Measurements from ENCODE around the gene TMEM129.

TMEM129 gene

GRCh38 chr4:1721003-1721665 lies at the start of gene TMEM129, which contains the start of gene TACC3:
TSS of gene TMEM129 (minus strand) at chr4:1721323. CDS start at chr4:1720837, 486 bp downstream.
TSS of gene TACC3 (plus strand) at chr4:1721521. CDS start at chr4:1723422, 1,901 bp downstream.
- DNase-seq (ENCODE audit: extremely low read depth, low read depth) = peak; percentile 71

GRCh38 chr4:1770791-1771231 lies 49.7 kb upstream of the TMEM129 start:
- DNase-seq (ENCODE audit: extremely low read depth, low read depth) = no peak
- no peak for TF ChIP-seq CTCF (IDR thresholded peaks at IDR 0.05; ENCODE audit: low read depth, low read length, missing control alignments)
- H3K4me3 ChIP-seq (replicated peaks; ENCODE audit: low read depth, low read length) = no peak overlapping the region

More at GRCh38 chr4:1721003-1721665, at the start of gene TMEM129, which contains the start of gene TACC3:
- TF ChIP-seq CTCF (IDR thresholded peaks at IDR 0.05; ENCODE audit: low read depth, low read length, missing control alignments) = no peak
- H3K4me3 ChIP-seq (replicated peaks; ENCODE audit: low read depth, low read length) = peak within 1 kb of the TSS; percentile 88

GRCh38 chr4:1770245-1770644 lies 49.1 kb upstream of the TMEM129 start:
- no peak for DNase-seq (ENCODE audit: extremely low read depth, low read depth)
- H3K4me3 ChIP-seq (replicated peaks; ENCODE audit: low read depth, low read length) = no peak overlapping the region
- TF ChIP-seq CTCF (IDR thresholded peaks at IDR 0.05; ENCODE audit: low read depth, low read length, missing control alignments) = no peak

- no peak for TF ChIP-seq CTCF (IDR thresholded peaks at IDR 0.05; ENCODE audit: low read depth, low read length, missing control alignments)
Observed at GRCh38 chr4:1769692-1770091, 48.6 kb upstream of the TMEM129 start.

GRCh38 chr4:1768367-1769034 lies 47.4 kb upstream of the TMEM129 start:
- no peak for DNase-seq (ENCODE audit: extremely low read depth, low read depth)
- H3K4me3 ChIP-seq (replicated peaks; ENCODE audit: low read depth, low read length) = no peak overlapping the region
- no peak for TF ChIP-seq CTCF (IDR thresholded peaks at IDR 0.05; ENCODE audit: low read depth, low read length, missing control alignments)

More at GRCh38 chr4:1769692-1770091, 48.6 kb upstream of the TMEM129 start:
- no peak for DNase-seq (ENCODE audit: extremely low read depth, low read depth)
- H3K4me3 ChIP-seq (replicated peaks; ENCODE audit: low read depth, low read length) = no peak overlapping the region

GRCh38 chr4:1767770-1768366 lies 46.7 kb upstream of the TMEM129 start:
- no peak overlapping the region for H3K4me3 ChIP-seq (replicated peaks; ENCODE audit: low read depth, low read length)
- no peak for DNase-seq (ENCODE audit: extremely low read depth, low read depth)
- peak; percentile 19 for TF ChIP-seq CTCF (IDR thresholded peaks at IDR 0.05; ENCODE audit: low read depth, low read length, missing control alignments)

All from HFF-Myc (cell line).